ENCODE measurements around the gene YTHDC2.

YTHDC2 gene

GRCh38 chr5:113513384-113514288 lies at the start of gene YTHDC2:
YTHDC2 (plus strand) TSS chr5:113513694; CDS start chr5:113513896, 202 bp downstream.
- Histone ChIP-seq H3K36me3 (ENCODE audit: insufficient read depth, insufficient read length, low read length) (peaks cover 18% of the 10 kb centered on the region), H3K9me3 (ENCODE audit: insufficient read depth, low read length) (no peaks in the 10 kb centered on the region), H3K4me3 (ENCODE audit: insufficient read length, low read depth) (peak within 1 kb of the TSS; percentile 64), H3K9ac (ENCODE audit: insufficient read length, low read depth) (peak within 1 kb of the TSS; percentile 85), H3K4me1 (ENCODE audit: insufficient read depth, insufficient read length) (no peaks in the 10 kb centered on the region), H3K27me3 (ENCODE audit: insufficient read depth, insufficient read length) (no peaks in the 10 kb centered on the region)
- peak; percentile 69 for DNase-seq (ENCODE audit: low read depth, low spot score)
- no peak for TF ChIP-seq SUZ12 (IDR thresholded peaks at IDR 0.05; ENCODE audit: extremely low read depth, insufficient read depth, insufficient read length)
- no peak for TF ChIP-seq ZNF274 (IDR thresholded peaks at IDR 0.05; ENCODE audit: low read depth, low read length)
- peak; percentile 36 for TF ChIP-seq YY1 (IDR thresholded peaks at IDR 0.05; ENCODE audit: insufficient read depth, insufficient read length)

DNA sequence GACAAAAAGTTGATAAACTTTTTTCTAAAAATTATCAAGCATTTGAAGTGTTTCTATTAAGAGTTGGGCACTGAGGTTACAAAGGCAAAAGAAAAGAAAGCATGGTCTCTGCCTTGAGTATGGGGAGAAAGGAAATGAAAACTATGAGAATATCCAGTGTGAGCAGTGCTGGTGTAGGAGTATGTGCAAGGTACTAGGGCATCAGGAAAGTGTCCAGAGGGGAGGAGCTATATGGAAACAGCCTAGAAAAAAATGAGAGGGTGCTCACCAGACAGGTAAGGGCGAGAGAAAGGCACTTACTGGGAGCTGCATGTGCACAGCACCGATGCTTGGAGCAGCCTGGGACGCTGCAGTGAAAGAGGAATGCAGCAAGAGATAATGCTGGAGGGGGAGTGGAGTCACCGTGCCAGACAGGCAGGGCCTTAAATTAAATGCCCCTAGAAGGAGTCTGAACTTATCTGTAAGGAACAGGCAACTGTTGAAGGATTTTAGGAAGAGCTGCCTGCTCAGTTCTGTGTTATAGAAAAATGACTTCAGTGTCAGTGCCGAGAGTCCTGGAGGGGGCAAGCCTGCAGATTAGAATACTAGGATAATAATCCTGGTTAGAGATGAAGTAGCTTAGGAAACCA lies 39.3 kb upstream of the YTHDC2 start:
- Histone ChIP-seq H3K4me1 (ENCODE audit: insufficient read depth, insufficient read length) (no peaks in the 10 kb centered on the region), H3K36me3 (ENCODE audit: insufficient read depth, insufficient read length, low read length) (no peaks in the 10 kb centered on the region), H3K9me3 (ENCODE audit: insufficient read depth, low read length) (peaks cover 17% of the 10 kb centered on the region), H3K4me3 (ENCODE audit: insufficient read length, low read depth) (no peak overlapping the region), H3K9ac (ENCODE audit: insufficient read length, low read depth) (no peak overlapping the region), H3K27me3 (ENCODE audit: insufficient read depth, insufficient read length) (no peaks in the 10 kb centered on the region)
- no peak for DNase-seq (ENCODE audit: low read depth, low spot score)
- no peak for TF ChIP-seq SUZ12 (IDR thresholded peaks at IDR 0.05; ENCODE audit: extremely low read depth, insufficient read depth, insufficient read length)

GRCh38 chr5:113478691-113479090 lies 34.8 kb upstream of the YTHDC2 start:
- Histone ChIP-seq H3K9ac (ENCODE audit: insufficient read length, low read depth) (no peak overlapping the region), H3K4me3 (ENCODE audit: insufficient read length, low read depth) (no peak overlapping the region), H3K9me3 (ENCODE audit: insufficient read depth, low read length) (no peaks in the 10 kb centered on the region), H3K36me3 (ENCODE audit: insufficient read depth, insufficient read length, low read length) (no peaks in the 10 kb centered on the region), H3K4me1 (ENCODE audit: insufficient read depth, insufficient read length) (no peaks in the 10 kb centered on the region), H3K27me3 (ENCODE audit: insufficient read depth, insufficient read length) (no peaks in the 10 kb centered on the region)
- TF ChIP-seq SUZ12 (IDR thresholded peaks at IDR 0.05; ENCODE audit: extremely low read depth, insufficient read depth, insufficient read length) (no peak), YY1 (IDR thresholded peaks at IDR 0.05; ENCODE audit: insufficient read depth, insufficient read length) (no peak), ZNF274 (IDR thresholded peaks at IDR 0.05; ENCODE audit: low read depth, low read length) (no peak)
- no peak for DNase-seq (ENCODE audit: low read depth, low spot score)

- Histone ChIP-seq H3K36me3 (ENCODE audit: insufficient read depth, insufficient read length, low read length) (no peaks in the 10 kb centered on the region), H3K9ac (ENCODE audit: insufficient read length, low read depth) (no peak overlapping the region), H3K9me3 (ENCODE audit: insufficient read depth, low read length) (no peaks in the 10 kb centered on the region), H3K4me1 (ENCODE audit: insufficient read depth, insufficient read length) (no peaks in the 10 kb centered on the region), H3K4me3 (ENCODE audit: insufficient read length, low read depth) (no peak overlapping the region), H3K27me3 (ENCODE audit: insufficient read depth, insufficient read length) (no peaks in the 10 kb centered on the region)
- no peak for TF ChIP-seq ZNF274 (IDR thresholded peaks at IDR 0.05; ENCODE audit: low read depth, low read length)
- no peak for TF ChIP-seq YY1 (IDR thresholded peaks at IDR 0.05; ENCODE audit: insufficient read depth, insufficient read length)
- no peak for TF ChIP-seq SUZ12 (IDR thresholded peaks at IDR 0.05; ENCODE audit: extremely low read depth, insufficient read depth, insufficient read length)
- DNase-seq (ENCODE audit: low read depth, low spot score), result no peak
Measured at GRCh38 chr5:113480243-113480642, 33.3 kb upstream of the YTHDC2 start.

- Histone ChIP-seq H3K4me3 (ENCODE audit: insufficient read length, low read depth) (peak overlapping the region; percentile 74), H3K9ac (ENCODE audit: insufficient read length, low read depth) (peak overlapping the region; percentile 70), H3K36me3 (ENCODE audit: insufficient read depth, insufficient read length, low read length) (no peaks in the 10 kb centered on the region), H3K9me3 (ENCODE audit: insufficient read depth, low read length) (no peaks in the 10 kb centered on the region), H3K4me1 (ENCODE audit: insufficient read depth, insufficient read length) (no peaks in the 10 kb centered on the region), H3K27me3 (ENCODE audit: insufficient read depth, insufficient read length) (peaks cover 42% of the 10 kb centered on the region)
- DNase-seq (ENCODE audit: low read depth, low spot score), result no peak
- TF ChIP-seq ZNF274 (IDR thresholded peaks at IDR 0.05; ENCODE audit: low read depth, low read length), result no peak
- TF ChIP-seq YY1 (IDR thresholded peaks at IDR 0.05; ENCODE audit: insufficient read depth, insufficient read length), result no peak
- no peak for TF ChIP-seq SUZ12 (IDR thresholded peaks at IDR 0.05; ENCODE audit: extremely low read depth, insufficient read depth, insufficient read length)
Measured at GRCh38 chr5:113487416-113487780, 26.1 kb upstream of the YTHDC2 start.

- peak; percentile 63 for DNase-seq (ENCODE audit: low read depth, low spot score)
- Histone ChIP-seq H3K9ac (ENCODE audit: insufficient read length, low read depth) (peak within 1 kb of the TSS; percentile 74), H3K4me3 (ENCODE audit: insufficient read length, low read depth) (peak within 1 kb of the TSS; percentile 74), H3K36me3 (ENCODE audit: insufficient read depth, insufficient read length, low read length) (no peaks in the 10 kb centered on the region), H3K9me3 (ENCODE audit: insufficient read depth, low read length) (no peaks in the 10 kb centered on the region), H3K4me1 (ENCODE audit: insufficient read depth, insufficient read length) (no peaks in the 10 kb centered on the region), H3K27me3 (ENCODE audit: insufficient read depth, insufficient read length) (peaks cover 42% of the 10 kb centered on the region)
- TF ChIP-seq YY1 (IDR thresholded peaks at IDR 0.05; ENCODE audit: insufficient read depth, insufficient read length), result no peak
- no peak for TF ChIP-seq SUZ12 (IDR thresholded peaks at IDR 0.05; ENCODE audit: extremely low read depth, insufficient read depth, insufficient read length)
- TF ChIP-seq ZNF274 (IDR thresholded peaks at IDR 0.05; ENCODE audit: low read depth, low read length), result no peak
Measured at GRCh38 chr5:113487781-113488644, 25.5 kb upstream of the YTHDC2 start, which contains the start of gene MCC. MCC (minus strand) TSS chr5:113488453.
